ENCODE measurements around the gene DENND5A. TPM values are rescaled to one million over a fixed set of nuclear protein-coding genes. Genes with fewer than 3 reads are reported as not detected.

The DENND5A gene
- total RNA-seq, 4 donors from 2014 or later, result 110 to 134 (median 118) TPM

DNA sequence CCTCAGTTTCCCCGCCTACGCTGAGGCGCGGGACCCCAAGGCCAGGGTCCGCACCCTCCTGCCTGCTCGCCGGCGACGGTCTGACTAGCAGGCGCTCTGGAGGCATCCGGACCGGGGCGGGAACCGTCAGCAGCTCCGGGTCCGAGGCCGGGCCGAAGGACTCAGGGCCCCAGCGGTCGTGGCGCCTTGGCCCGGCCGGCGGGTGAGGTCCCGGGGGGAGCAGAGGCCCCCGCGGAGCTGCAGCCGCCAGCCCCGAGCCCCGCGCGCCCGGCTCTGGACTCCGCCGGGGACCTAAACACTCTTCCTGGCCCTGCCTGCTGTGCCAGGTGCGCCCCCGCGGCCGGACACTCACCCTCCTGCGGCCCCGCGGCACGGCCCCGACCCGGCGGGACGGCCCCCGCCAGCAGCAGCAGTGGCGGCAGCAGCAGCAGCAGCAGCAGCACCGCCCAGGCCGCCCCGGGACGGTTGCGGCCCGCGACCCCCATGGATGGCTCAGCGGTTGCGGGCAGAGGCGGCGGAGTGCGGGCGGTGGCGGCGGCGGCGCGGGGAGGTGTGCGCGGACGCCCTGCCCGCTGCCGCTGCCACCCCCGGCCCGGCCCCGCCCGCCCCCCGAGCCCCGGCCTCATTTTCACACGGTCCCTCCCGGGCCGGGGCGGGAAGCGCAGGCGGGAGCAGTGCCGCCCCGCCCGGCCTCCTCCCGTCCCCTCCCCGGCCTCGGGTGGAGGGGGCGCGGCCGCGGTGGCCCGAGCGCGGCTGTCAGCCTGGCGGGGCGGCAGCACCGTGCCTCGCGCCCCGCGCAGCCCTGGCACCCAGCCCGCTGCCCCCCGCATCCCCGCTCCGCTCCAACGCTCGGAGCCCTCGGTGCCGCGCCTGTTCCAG, 173.9 kb downstream of the DENND5A start, which contains the start of gene SCUBE2:
Gene SCUBE2, minus strand, starts transcription at position 556 of the 879 bp plus-strand sequence. Its CDS starts 71 bp downstream, at position 485.
- WGBS, 2 donors, result 0 to 20% methylated on average over 3 to 32 of the region's 113 CpGs

DNA sequence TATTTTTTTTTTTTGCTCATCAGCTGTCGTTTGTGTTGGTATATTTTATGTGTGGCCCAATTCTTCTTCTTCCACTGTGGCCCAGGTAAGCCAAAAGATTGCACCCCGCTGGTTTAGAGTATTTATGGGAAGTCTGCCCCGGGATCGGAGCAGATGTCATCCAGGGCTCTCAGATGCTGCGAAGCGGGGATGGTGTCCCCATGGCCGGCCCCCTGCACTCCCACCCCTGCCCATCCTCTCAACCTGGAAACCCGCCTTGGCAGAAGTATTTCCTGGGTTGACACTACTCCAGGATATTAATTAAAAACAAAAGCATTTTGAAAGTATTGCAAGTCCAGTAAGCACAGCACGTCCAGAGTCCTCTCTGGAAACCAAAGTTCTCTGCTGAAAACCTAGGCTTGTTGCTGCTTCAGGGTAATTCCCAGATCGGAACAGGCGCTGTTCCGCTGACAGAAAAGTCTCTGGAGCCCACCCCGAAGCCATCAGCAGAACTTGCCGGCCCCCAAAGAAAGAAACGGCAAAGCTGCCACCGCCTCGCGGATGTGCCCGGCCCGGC, 174.6 kb downstream of the DENND5A start:
- DNase-seq (ENCODE audit: low spot score in 2 of 2), result no peak
- 32 to 34% methylated on average over 20 of the region's 20 CpGs for WGBS, 2 donors
- H3K27ac ChIP-seq, result peak overlapping the region in 1 of 4 donors; percentile 50

More for the DNA sequence above, 173.9 kb downstream of the DENND5A start, which contains the start of gene SCUBE2:
- peaks cover 0 to 12% (median 0%) of the 10 kb centered on the region in 4 donors for H3K4me1 ChIP-seq
- DNase-seq (ENCODE audit: low spot score in 2 of 2), result no peak
- no peaks in the 10 kb centered on the region for H3K36me3 ChIP-seq
- H3K27ac ChIP-seq, result peak within 1 kb of the TSS in 1 of 4 donors; percentile 50
- H3K9me3 ChIP-seq, result no peaks in the 10 kb centered on the region
- H3K4me3 ChIP-seq, result peak within 1 kb of the TSS; percentile 33 to 65 (median 48)
- H3K27me3 ChIP-seq, result peaks cover 0 to 21% of the 10 kb centered on the region in 2 donors
- no peak for TF ChIP-seq EP300 (IDR thresholded peaks at IDR 0.05)
- TF ChIP-seq, protein P1, sequence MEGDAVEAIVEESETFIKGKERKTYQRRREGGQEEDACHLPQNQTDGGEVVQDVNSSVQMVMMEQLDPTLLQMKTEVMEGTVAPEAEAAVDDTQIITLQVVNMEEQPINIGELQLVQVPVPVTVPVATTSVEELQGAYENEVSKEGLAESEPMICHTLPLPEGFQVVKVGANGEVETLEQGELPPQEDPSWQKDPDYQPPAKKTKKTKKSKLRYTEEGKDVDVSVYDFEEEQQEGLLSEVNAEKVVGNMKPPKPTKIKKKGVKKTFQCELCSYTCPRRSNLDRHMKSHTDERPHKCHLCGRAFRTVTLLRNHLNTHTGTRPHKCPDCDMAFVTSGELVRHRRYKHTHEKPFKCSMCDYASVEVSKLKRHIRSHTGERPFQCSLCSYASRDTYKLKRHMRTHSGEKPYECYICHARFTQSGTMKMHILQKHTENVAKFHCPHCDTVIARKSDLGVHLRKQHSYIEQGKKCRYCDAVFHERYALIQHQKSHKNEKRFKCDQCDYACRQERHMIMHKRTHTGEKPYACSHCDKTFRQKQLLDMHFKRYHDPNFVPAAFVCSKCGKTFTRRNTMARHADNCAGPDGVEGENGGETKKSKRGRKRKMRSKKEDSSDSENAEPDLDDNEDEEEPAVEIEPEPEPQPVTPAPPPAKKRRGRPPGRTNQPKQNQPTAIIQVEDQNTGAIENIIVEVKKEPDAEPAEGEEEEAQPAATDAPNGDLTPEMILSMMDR (IDR thresholded peaks at IDR 0.05), result no peak
- no peak for TF ChIP-seq POLR2A (IDR thresholded peaks at IDR 0.05)

DNA sequence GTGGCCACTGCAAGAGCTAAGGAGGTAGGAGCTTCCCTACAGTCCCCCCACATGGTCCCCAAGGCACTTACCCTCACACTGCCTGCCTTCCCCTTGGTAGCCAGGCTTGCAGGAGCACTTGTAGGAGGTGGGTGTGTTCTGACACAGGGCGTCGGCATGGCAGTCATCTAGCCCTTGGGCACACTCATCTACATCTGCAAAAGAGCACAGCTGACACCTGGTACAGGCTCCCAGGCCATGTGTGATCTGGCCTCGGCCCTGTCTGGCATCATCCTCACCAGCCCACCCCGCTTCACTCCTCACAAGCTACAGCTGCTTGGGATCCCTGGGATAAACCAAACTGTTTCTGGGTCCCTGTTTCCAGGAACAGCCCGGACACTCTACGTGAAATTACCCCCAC, 175.5 kb downstream of the DENND5A start:
- Histone ChIP-seq H3K4me3 (no peak overlapping the region), H3K36me3 (no peaks in the 10 kb centered on the region), H3K4me1 (peaks cover 0 to 12% (median 0%) of the 10 kb centered on the region in 4 donors), H3K27ac (no peak overlapping the region), H3K27me3 (peaks cover 0 to 21% of the 10 kb centered on the region in 2 donors), H3K9me3 (no peaks in the 10 kb centered on the region)
- 91 to 93% methylated on average over 5 to 6 of the region's 6 CpGs for WGBS, 2 donors
- TF ChIP-seq, protein P1 (IDR thresholded peaks at IDR 0.05), result no peak
- TF ChIP-seq POLR2A (IDR thresholded peaks at IDR 0.05) (no peak), EP300 (IDR thresholded peaks at IDR 0.05) (no peak)
- no peak for DNase-seq (ENCODE audit: low spot score in 2 of 2)

More for the DNA sequence above, 174.6 kb downstream of the DENND5A start:
- Histone ChIP-seq H3K36me3 (no peaks in the 10 kb centered on the region), H3K9me3 (no peaks in the 10 kb centered on the region), H3K4me1 (peaks cover 0 to 12% (median 0%) of the 10 kb centered on the region in 4 donors), H3K4me3 (peak overlapping the region; percentile 33 to 65 (median 48)), H3K27me3 (peaks cover 0 to 21% of the 10 kb centered on the region in 2 donors)
- TF ChIP-seq, protein P1 (IDR thresholded peaks at IDR 0.05), result no peak
- no peak for TF ChIP-seq EP300 (IDR thresholded peaks at IDR 0.05)
- no peak for TF ChIP-seq POLR2A (IDR thresholded peaks at IDR 0.05)

DNA sequence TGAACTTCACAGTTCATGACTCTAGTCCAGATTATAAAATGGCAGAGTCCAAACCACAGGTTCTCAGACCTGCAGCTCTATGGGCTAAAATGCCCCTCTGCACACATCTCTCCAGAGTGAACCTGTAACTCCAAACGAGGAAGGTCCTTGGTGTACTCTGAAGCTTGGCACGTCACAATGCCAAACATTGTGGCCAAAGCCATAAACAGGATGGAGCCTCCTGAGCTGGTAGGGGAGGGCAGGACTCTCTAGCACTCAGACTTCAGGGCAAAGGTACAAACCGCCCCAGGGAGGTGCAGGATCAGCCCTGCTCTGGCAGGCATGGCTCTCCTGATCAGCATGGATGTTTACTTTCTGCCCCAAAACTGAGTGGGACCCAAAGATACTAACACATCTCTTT, 176.1 kb downstream of the DENND5A start:
- TF ChIP-seq, protein P1 (IDR thresholded peaks at IDR 0.05), result no peak
- TF ChIP-seq EP300 (IDR thresholded peaks at IDR 0.05) (no peak), POLR2A (IDR thresholded peaks at IDR 0.05) (no peak)
- no peak overlapping the region for H3K4me3 ChIP-seq
- H3K36me3 ChIP-seq, result no peaks in the 10 kb centered on the region
- H3K27ac ChIP-seq, result no peak overlapping the region
- 75 to 83% methylated on average over 3 of the region's 3 CpGs for WGBS, 2 donors
- peaks cover 0 to 21% of the 10 kb centered on the region in 2 donors for H3K27me3 ChIP-seq
- H3K9me3 ChIP-seq, result no peaks in the 10 kb centered on the region
- H3K4me1 ChIP-seq, result peaks cover 0 to 12% (median 0%) of the 10 kb centered on the region in 4 donors
- no peak for DNase-seq (ENCODE audit: low spot score in 2 of 2)

Small RNA genes within 50 kb of the gene (small RNA-seq; reads per million reads assigned to genes)
- gene MIR5691, result not detected
- gene RF00017, result not detected

Other genes with a start within 250 kb of the DENND5A start
- gene SCUBE2, start 173.8 kb downstream of the DENND5A start, total RNA-seq, result 10 to 100 TPM in 1 of 4 donors, 1 to 10 TPM in 3; 3.1 to 12.6 (median 4.7) TPM
- gene TMEM41B, start 49.2 kb upstream of the DENND5A start, total RNA-seq, result 10 to 100 TPM; 26.0 to 31.2 (median 28.9) TPM
- gene IPO7, start 119.3 kb upstream of the DENND5A start, total RNA-seq, result 10 to 100 TPM; 57.7 to 92.9 (median 65.3) TPM
- 10 to 100 TPM; 14.0 to 40.9 (median 23.8) TPM for gene ZNF143, start 195.7 kb upstream of the DENND5A start, total RNA-seq